Measurements from ENCODE around the gene TMEM178B.
"Not testable (repeated sequence)": the region's sequence is repeated elsewhere in the genome, so short reads cannot be mapped to it uniquely, and the experiment has no call there.

TMEM178B gene

GRCh38 chr7:141073641-141074161 lies at the start of gene TMEM178B:
Gene TMEM178B, plus strand, starts transcription at chr7:141074064.
- TF ChIP-seq CTCF (IDR thresholded peaks at IDR 0.05; ENCODE audit: control insufficient read depth, extremely low read depth, insufficient read depth): no peak
- DNase-seq (ENCODE audit: low read depth): no peak
- peak within 1 kb of the TSS; percentile 47 for H3K4me3 ChIP-seq (ENCODE audit: low read depth, low read length)

GRCh38 chr7:141024668-141025067 lies 49.2 kb upstream of the TMEM178B start:
- no peak for TF ChIP-seq CTCF (IDR thresholded peaks at IDR 0.05; ENCODE audit: control insufficient read depth, extremely low read depth, insufficient read depth)
- DNase-seq (ENCODE audit: low read depth): no peak
- H3K4me3 ChIP-seq (ENCODE audit: low read depth, low read length): no peak overlapping the region

- no peak for TF ChIP-seq CTCF (IDR thresholded peaks at IDR 0.05; ENCODE audit: control insufficient read depth, extremely low read depth, insufficient read depth)
- DNase-seq (ENCODE audit: low read depth): no peak
- no peak overlapping the region for H3K4me3 ChIP-seq (ENCODE audit: low read depth, low read length)
Measured at GRCh38 chr7:141027043-141027442, 46.8 kb upstream of the TMEM178B start.

GRCh38 chr7:141028767-141029166 lies 45.1 kb upstream of the TMEM178B start:
- no peak for DNase-seq (ENCODE audit: low read depth)
- no peak for TF ChIP-seq CTCF (IDR thresholded peaks at IDR 0.05; ENCODE audit: control insufficient read depth, extremely low read depth, insufficient read depth)
- no peak overlapping the region for H3K4me3 ChIP-seq (ENCODE audit: low read depth, low read length)

- DNase-seq (ENCODE audit: low read depth); H3K4me3 ChIP-seq (ENCODE audit: low read depth, low read length): not testable (repeated sequence)
Measured at GRCh38 chr7:141032539-141033323, 41.1 kb upstream of the TMEM178B start.

GRCh38 chr7:141038100-141038499 lies 35.8 kb upstream of the TMEM178B start:
- not testable (repeated sequence) for DNase-seq (ENCODE audit: low read depth); H3K4me3 ChIP-seq (ENCODE audit: low read depth, low read length)

- no peak for TF ChIP-seq CTCF (IDR thresholded peaks at IDR 0.05; ENCODE audit: control insufficient read depth, extremely low read depth, insufficient read depth)
- DNase-seq (ENCODE audit: low read depth): no peak
- no peak overlapping the region for H3K4me3 ChIP-seq (ENCODE audit: low read depth, low read length)
Measured at GRCh38 chr7:141039376-141039775, 34.5 kb upstream of the TMEM178B start.
